Keratinocyte (primary cell): ENCODE results near the gene TP73. TPM values are rescaled to one million over a fixed set of nuclear protein-coding genes. Genes with fewer than 3 reads are reported as not detected.

ENCODE experiments used
- DNase-seq: peaks from one replicate; pipeline ENCODE4 v3.0.0-alpha.2; 2011; ENCODE audit warnings: low read depth, missing footprints, low spot score
- FAIRE-seq: peaks from 2 replicates; lab custom pipeline; 2011; peaks lifted over from hg19 to GRCh38; lab: Jason Lieb, UNC
- H2AFZ ChIP-seq: 2 replicates; pipeline ENCODE4 v1.6.0; 2012; ENCODE audit warnings: low read length, control low read depth, inconsistent platforms; ENCODE audit not compliant: control insufficient read depth
- H3K27ac ChIP-seq: 2 replicates; pipeline ENCODE4 v1.5.1; 2011; ENCODE audit warnings: low read length; ENCODE audit not compliant: control insufficient read depth, insufficient read depth
- H3K27me3 ChIP-seq: 3 replicates; pipeline ENCODE4 v1.6.0; 2011; ENCODE audit warnings: low read length; ENCODE audit not compliant: control insufficient read depth, insufficient read depth; ENCODE audit errors: extremely low read depth
- H3K36me3 ChIP-seq, 2 experiments: 2 replicates in 1 of 2; 3 replicates in 1 of 2; pipeline ENCODE4 v1.5.1; 2011; ENCODE audit warnings: low read length in 2 of 2, mild to moderate bottlenecking in 1 of 2; ENCODE audit not compliant: control insufficient read depth in 2 of 2, insufficient read depth in 2 of 2; ENCODE audit errors: extremely low read depth in 1 of 2
- H3K4me1 ChIP-seq: 3 replicates; pipeline ENCODE4 v1.5.1; 2011; ENCODE audit warnings: low read length; ENCODE audit not compliant: control insufficient read depth, insufficient read depth; ENCODE audit errors: extremely low read depth
- H3K4me2 ChIP-seq: 3 replicates; pipeline ENCODE4 v1.6.0; 2011; ENCODE audit warnings: low read depth, low read length; ENCODE audit not compliant: control insufficient read depth, insufficient read depth; ENCODE audit errors: extremely low read depth
- H3K4me3 ChIP-seq, 3 experiments: fragments of 200-600 bp in 1 of 3; sonication (generic) in 1 of 3; 2 replicates in 2 of 3; 3 replicates in 1 of 3; pipeline ENCODE4 v1.5.1; 2011 to 2016; ENCODE audit warnings: low read length in 3 of 3, mild to moderate bottlenecking in 3 of 3, control low read depth in 2 of 3, inconsistent platforms in 1 of 3, low read depth in 1 of 3, mixed read lengths in 1 of 3, mixed run types in 1 of 3, moderate library complexity in 1 of 3; ENCODE audit not compliant: control insufficient read depth in 2 of 3, insufficient read depth in 2 of 3; ENCODE audit errors: extremely low read depth in 1 of 3
- H3K79me2 ChIP-seq: 2 replicates; pipeline ENCODE4 v1.6.0; 2012; ENCODE audit warnings: low read length; ENCODE audit not compliant: control insufficient read depth, insufficient read depth
- H3K9ac ChIP-seq: 3 replicates; pipeline ENCODE4 v1.6.0; 2011; ENCODE audit warnings: low read length; ENCODE audit not compliant: control insufficient read depth, insufficient read depth; ENCODE audit errors: extremely low read depth
- H3K9me1 ChIP-seq: 3 replicates; pipeline ENCODE4 v1.6.0; 2011; ENCODE audit warnings: low read length; ENCODE audit not compliant: control insufficient read depth, insufficient read depth; ENCODE audit errors: extremely low read depth
- H3K9me3 ChIP-seq: 2 replicates; pipeline ENCODE4 v1.5.1; 2012; ENCODE audit warnings: low read depth, low read length; ENCODE audit not compliant: control insufficient read depth
- H4K20me1 ChIP-seq: 3 replicates; pipeline ENCODE4 v1.6.0; 2011; ENCODE audit warnings: low read length; ENCODE audit not compliant: control insufficient read depth, insufficient read depth; ENCODE audit errors: extremely low read depth
- EZH2 ChIP-seq: IDR thresholded peaks from one replicate; pipeline ENCODE4 v1.6.1; 2012; ENCODE audit warnings: inconsistent platforms, mild to moderate bottlenecking, low read length, moderate library complexity
- dilution Hi-C: fragments of 300-500 bp; cut with MboI; formaldehyde crosslinking; loops from one replicate; pipeline ENCODE4 v1.7.0; 2020; ENCODE audit warnings: low sequenced_read_pairs; ENCODE audit not compliant: extremely low pct_ligation_motif_present
- polyA plus RNA-seq, 5 experiments: library from polyadenylated mRNA; depleted of rRNA in 3 of 5; stranded (reverse) in 3 of 5; stranded (forward) in 1 of 5; unstranded in 1 of 5; fragments of >200 nt; gene quantifications; 1 replicate in 1 of 5; 2 replicates in 3 of 5; 3 replicates in 1 of 5; pipeline versions ENCODE4 v1.2.1 to v1.2.3, GENCODE V29; 2011 to 2012; ENCODE audit warnings: missing spikeins in 2 of 5, low read depth in 1 of 5, low replicate concordance in 1 of 5
- TF ChIP-seq, protein P1 (sequence below), 3 experiments: IDR thresholded peaks in 1 of 3; conservative IDR thresholded peaks in 1 of 3; optimal IDR thresholded peaks in 1 of 3; 2 replicates in 2 of 3; 3 replicates in 1 of 3; pipeline versions ENCODE3 to v1.5.1; 2011; ENCODE audit warnings: low read length in 3 of 3, mild to moderate bottlenecking in 3 of 3, moderate library complexity in 2 of 3, control low read depth in 1 of 3, inconsistent platforms in 1 of 3; ENCODE audit not compliant: insufficient read depth in 2 of 3; ENCODE audit errors: extremely low read depth in 1 of 3

Gene TP73
- polyA plus RNA-seq, 1 donor (not counting 4 experiments of a cell fraction or from before 2014, with no cell fraction given) = 0.14 TPM

GRCh38 chr1:3642919-3643675 lies 9.2 kb upstream of the TP73 start:
- no peak for DNase-seq
- dilution Hi-C loops = loop anchor here (25.0 kb wide), 1 partner anchor 106 kb away; no protein-coding TSS in a partner anchor

DNA sequence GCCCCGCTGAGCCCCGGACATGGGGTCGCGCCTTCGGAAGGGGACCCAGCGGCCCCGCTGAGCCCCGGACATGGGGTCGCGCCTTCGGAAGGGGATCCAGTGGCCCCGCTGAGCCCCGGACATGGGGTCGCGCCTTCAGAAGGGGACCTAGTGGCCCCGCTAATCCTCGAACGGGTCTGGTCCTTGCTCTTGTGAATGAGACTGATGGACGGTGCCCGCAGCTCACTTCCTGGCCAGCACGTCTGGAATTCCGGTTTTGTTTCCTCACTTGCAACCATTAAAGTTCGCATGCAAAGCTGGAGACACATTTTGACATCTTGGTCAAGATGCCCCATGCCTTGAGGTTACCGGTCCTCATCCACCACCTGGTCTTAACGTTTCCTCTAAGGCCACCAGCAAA lies 8.0 kb upstream of the TP73 start:
- H3K9me1 ChIP-seq = no peaks in the 10 kb centered on the region
- no peaks in the 10 kb centered on the region for H3K9me3 ChIP-seq
- H3K36me3 ChIP-seq = peaks cover 0 to 11% of the 10 kb centered on the region in 2 experiments
- H3K79me2 ChIP-seq = peaks cover 4% of the 10 kb centered on the region
- no peak for TF ChIP-seq EZH2
- TF ChIP-seq, protein P1, sequence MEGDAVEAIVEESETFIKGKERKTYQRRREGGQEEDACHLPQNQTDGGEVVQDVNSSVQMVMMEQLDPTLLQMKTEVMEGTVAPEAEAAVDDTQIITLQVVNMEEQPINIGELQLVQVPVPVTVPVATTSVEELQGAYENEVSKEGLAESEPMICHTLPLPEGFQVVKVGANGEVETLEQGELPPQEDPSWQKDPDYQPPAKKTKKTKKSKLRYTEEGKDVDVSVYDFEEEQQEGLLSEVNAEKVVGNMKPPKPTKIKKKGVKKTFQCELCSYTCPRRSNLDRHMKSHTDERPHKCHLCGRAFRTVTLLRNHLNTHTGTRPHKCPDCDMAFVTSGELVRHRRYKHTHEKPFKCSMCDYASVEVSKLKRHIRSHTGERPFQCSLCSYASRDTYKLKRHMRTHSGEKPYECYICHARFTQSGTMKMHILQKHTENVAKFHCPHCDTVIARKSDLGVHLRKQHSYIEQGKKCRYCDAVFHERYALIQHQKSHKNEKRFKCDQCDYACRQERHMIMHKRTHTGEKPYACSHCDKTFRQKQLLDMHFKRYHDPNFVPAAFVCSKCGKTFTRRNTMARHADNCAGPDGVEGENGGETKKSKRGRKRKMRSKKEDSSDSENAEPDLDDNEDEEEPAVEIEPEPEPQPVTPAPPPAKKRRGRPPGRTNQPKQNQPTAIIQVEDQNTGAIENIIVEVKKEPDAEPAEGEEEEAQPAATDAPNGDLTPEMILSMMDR (optimal IDR thresholded peaks at IDR 0.05 in 1 of 3, IDR thresholded peaks at IDR 0.05 in 1 of 3, conservative IDR thresholded peaks at IDR 0.05 in 1 of 3; ENCODE audit: extremely low read depth in 1 of 3, insufficient read depth in 2 of 3, low read length in 3 of 3) = no peak
- no peaks in the 10 kb centered on the region for H3K27me3 ChIP-seq
- H2AFZ ChIP-seq = no peak overlapping the region
- H4K20me1 ChIP-seq = no peaks in the 10 kb centered on the region
- no peak overlapping the region for H3K4me2 ChIP-seq
- H3K9ac ChIP-seq = no peak overlapping the region
- H3K4me1 ChIP-seq = peaks cover 7% of the 10 kb centered on the region
- H3K27ac ChIP-seq = no peak overlapping the region
- dilution Hi-C loops = loop anchor here (25.0 kb wide), 1 partner anchor 107 kb away; no protein-coding TSS in a partner anchor
- FAIRE-seq = no peak
- no peak overlapping the region for H3K4me3 ChIP-seq
- no peak for DNase-seq

More at GRCh38 chr1:3642919-3643675, 9.2 kb upstream of the TP73 start:
- Histone ChIP-seq H2AFZ (no peak overlapping the region), H3K4me3 (no peak overlapping the region), H4K20me1 (no peaks in the 10 kb centered on the region), H3K36me3 (peaks cover 7 to 14% of the 10 kb centered on the region in 2 experiments), H3K27ac (no peak overlapping the region), H3K4me2 (no peak overlapping the region), H3K9ac (no peak overlapping the region), H3K27me3 (no peaks in the 10 kb centered on the region), H3K4me1 (no peaks in the 10 kb centered on the region), H3K9me1 (no peaks in the 10 kb centered on the region), H3K79me2 (no peaks in the 10 kb centered on the region), H3K9me3 (no peaks in the 10 kb centered on the region)
- TF ChIP-seq EZH2 = no peak
- TF ChIP-seq, protein P1 (optimal IDR thresholded peaks at IDR 0.05 in 1 of 3, IDR thresholded peaks at IDR 0.05 in 1 of 3, conservative IDR thresholded peaks at IDR 0.05 in 1 of 3; ENCODE audit: extremely low read depth in 1 of 3, insufficient read depth in 2 of 3, low read length in 3 of 3) = no peak
- FAIRE-seq = no peak
